HepG2 (cell line): ENCODE measurements around the gene PDE6C. TPM values are rescaled to one million over a fixed set of nuclear protein-coding genes. Genes with fewer than 3 reads are reported as not detected.

Source experiments
- ATAC-seq: fragments of 200-7000 bp; cut with Tn5 transposase; 3 replicates; pipeline ENCODE4 v1.9.1; 2020; ENCODE audit warnings: mild to moderate bottlenecking, moderate library complexity
- BruUV-seq: library from RNA; stranded (reverse); fragments of 400-500 nt; replicated peaks from 2 replicates; lab custom pipeline; 2021; lab: Mats Ljungman, UMichigan
- CTCF ChIA-PET: fragments of 300-600 bp; formaldehyde crosslinking; extraction: SDS; loops from one replicate; lab custom pipeline; 2021; ENCODE audit warnings: low total read pairs, inconsistent platforms, low intra/inter-chr PET ratio; lab: Yijun Ruan, JAX
- POLR2A ChIA-PET: fragments of 350-600 bp; sonication (Branson Sonifier 250); formaldehyde crosslinking; loops from one replicate; lab custom pipeline; 2020; ENCODE audit warnings: antibody characterized with exemption, inconsistent platforms; lab: Yijun Ruan, JAX
- DNase-seq: peaks from one replicate; pipeline ENCODE4 v3.0.0-alpha.2; 2015; ENCODE audit warnings: low spot score
- FAIRE-seq: peaks from 3 replicates; lab custom pipeline; 2011; peaks lifted over from hg19 to GRCh38; lab: Jason Lieb, UNC
- H2AFZ ChIP-seq: one replicate; pipeline ENCODE4 v1.6.1; 2011; ENCODE audit warnings: low read length, inconsistent platforms
- H3K27ac ChIP-seq: fragments of 300-600 bp; 3 replicates; pipeline ENCODE4 v1.8.0; 2011; ENCODE audit warnings: mixed run types, mild to moderate bottlenecking, mixed read lengths, low read length, inconsistent platforms; ENCODE audit not compliant: insufficient read depth; ENCODE audit errors: extremely low read length
- H3K27me3 ChIP-seq, 2 experiments: fragments of 200-600 bp in 1 of 2; 2 replicates in 1 of 2; 3 replicates in 1 of 2; pipeline versions ENCODE4 v1.6.0 to v1.8.0; 2011; ENCODE audit warnings: low read length in 2 of 2, mild to moderate bottlenecking in 2 of 2, moderate library complexity in 2 of 2, inconsistent platforms in 1 of 2; ENCODE audit not compliant: insufficient read depth in 2 of 2, control insufficient read depth in 1 of 2
- H3K36me3 ChIP-seq, 2 experiments: fragments of 200-600 bp in 1 of 2; replicated peaks in 1 of 2; 2 replicates in 1 of 2; 3 replicates in 1 of 2; pipeline versions ENCODE4 v1.5.1 to v1.8.0; 2011; ENCODE audit warnings: low read length in 2 of 2, inconsistent platforms in 1 of 2; ENCODE audit not compliant: insufficient read depth in 2 of 2, control insufficient read depth in 1 of 2
- H3K4me1 ChIP-seq: 2 replicates; pipeline ENCODE4 v1.5.1; 2012; ENCODE audit warnings: low read length, inconsistent platforms; ENCODE audit not compliant: insufficient read depth
- H3K4me2 ChIP-seq: 2 replicates; pipeline ENCODE4 v1.6.0; 2011; ENCODE audit warnings: low read depth, low read length, inconsistent platforms
- H3K4me3 ChIP-seq, 3 experiments: fragments of 200-600 bp in 1 of 3; sonication (generic), shearing (Covaris generic) in 1 of 3; replicated peaks in 1 of 3; 2 replicates each; pipeline ENCODE4 v1.5.1; 2011 to 2016; ENCODE audit warnings: low read length in 3 of 3, inconsistent platforms in 2 of 3, low read depth in 2 of 3, mild to moderate bottlenecking in 2 of 3, control low read depth in 1 of 3, mixed read lengths in 1 of 3; ENCODE audit not compliant: insufficient read depth in 1 of 3
- H3K79me2 ChIP-seq: one replicate; pipeline ENCODE4 v1.6.1; 2011; ENCODE audit warnings: low read length, inconsistent platforms; ENCODE audit not compliant: insufficient read depth
- H3K9ac ChIP-seq: 2 replicates; pipeline ENCODE4 v1.6.0; 2011; ENCODE audit warnings: mild to moderate bottlenecking, low read depth, low read length, inconsistent platforms; ENCODE audit not compliant: insufficient read depth
- H3K9me3 ChIP-seq: 2 replicates; pipeline ENCODE4 v1.5.1; 2012; ENCODE audit warnings: mild to moderate bottlenecking, low read length
- H4K20me1 ChIP-seq: 2 replicates; pipeline ENCODE4 v1.6.0; 2011; ENCODE audit warnings: inconsistent platforms, mild to moderate bottlenecking, low read length, moderate library complexity; ENCODE audit not compliant: insufficient read depth
- CREM ChIP-seq, 2 experiments: sonication (generic) in 1 of 2; formaldehyde crosslinking in 1 of 2; IDR thresholded peaks; 2 replicates each; pipeline versions ENCODE4 v1.4.0 to v1.6.1; 2016 to 2020; ENCODE audit warnings: antibody characterized with exemption in 1 of 2, mild to moderate bottlenecking in 1 of 2, missing genetic modification reagents in 1 of 2
- HDAC1 ChIP-seq: sonication (generic); formaldehyde crosslinking; IDR thresholded peaks from 2 replicates; pipeline ENCODE4 v1.5.1; 2020; ENCODE audit warnings: mild to moderate bottlenecking, missing genetic modification reagents
- HNF4G ChIP-seq, 2 experiments: sonication (generic) in 1 of 2; formaldehyde crosslinking in 1 of 2; IDR thresholded peaks; 2 replicates each; pipeline versions ENCODE4 v1.4.0 to v1.6.1; 2011 to 2020; ENCODE audit warnings: borderline replicate concordance in 2 of 2, low read depth in 2 of 2, mild to moderate bottlenecking in 2 of 2, low read length in 1 of 2, missing genetic modification reagents in 1 of 2, moderate library complexity in 1 of 2
- HNRNPH1 ChIP-seq: fragments of 200-400 bp; formaldehyde crosslinking; optimal IDR thresholded peaks from 2 replicates; pipeline ENCODE3; 2017; ENCODE audit warnings: mild to moderate bottlenecking, low read depth, low read length
- HNRNPLL ChIP-seq: fragments of 200-400 bp; formaldehyde crosslinking; IDR thresholded peaks from 2 replicates; pipeline ENCODE4 v1.6.1; 2017; ENCODE audit warnings: mild to moderate bottlenecking, low read depth, low read length; ENCODE audit not compliant: poor library complexity, severe bottlenecking
- HOXA3 ChIP-seq: sonication (generic); formaldehyde crosslinking; IDR thresholded peaks from 2 replicates; pipeline ENCODE4 v1.5.0; 2020; ENCODE audit warnings: missing genetic modification reagents
- JUN ChIP-seq: sonication (generic); formaldehyde crosslinking; IDR thresholded peaks from 2 replicates; pipeline ENCODE4 v1.4.0; 2020; ENCODE audit warnings: mild to moderate bottlenecking, missing genetic modification reagents
- MAFK ChIP-seq, 2 experiments: IDR thresholded peaks in 1 of 2; conservative IDR thresholded peaks in 1 of 2; 2 replicates each; pipeline ENCODE4 v1.6.1; 2011; ENCODE audit warnings: improper control_type of control experiment in 2 of 2, low read length in 2 of 2
- MATR3 ChIP-seq: sonication (generic); formaldehyde crosslinking; IDR thresholded peaks from 2 replicates; pipeline ENCODE4 v1.4.0; 2020; ENCODE audit warnings: missing genetic modification reagents
- PITX1 ChIP-seq: sonication (generic); formaldehyde crosslinking; IDR thresholded peaks from 2 replicates; pipeline ENCODE4 v1.5.1; 2020; ENCODE audit warnings: mild to moderate bottlenecking, missing genetic modification reagents
- SOX6 ChIP-seq, 2 experiments: fragments of 450-650 bp in 1 of 2; sonication (generic) in 1 of 2; formaldehyde crosslinking in 1 of 2; IDR thresholded peaks; 2 replicates each; pipeline versions ENCODE4 v1.4.0 to v1.6.1; 2017 to 2020; ENCODE audit warnings: antibody characterized with exemption in 1 of 2, mild to moderate bottlenecking in 1 of 2, missing genetic modification reagents in 1 of 2
- ZFP1 ChIP-seq: IDR thresholded peaks from 2 replicates; pipeline ENCODE4 v1.6.1; 2016
- ZNF205 ChIP-seq: IDR thresholded peaks from 2 replicates; pipeline ENCODE4 v1.6.1; 2018; ENCODE audit warnings: missing biosample characterization, missing genetic modification reagents
- ZNF263 ChIP-seq: sonication (generic); formaldehyde crosslinking; IDR thresholded peaks from 2 replicates; pipeline ENCODE4 v1.4.0; 2020; ENCODE audit warnings: missing genetic modification reagents
- ZNF326 ChIP-seq: sonication (generic); formaldehyde crosslinking; IDR thresholded peaks from 2 replicates; pipeline ENCODE4 v1.4.0; 2020; ENCODE audit warnings: missing genetic modification reagents, borderline replicate concordance
- ZNF343 ChIP-seq: sonication (generic); formaldehyde crosslinking; IDR thresholded peaks from 2 replicates; pipeline ENCODE4 v1.4.0; 2020; ENCODE audit warnings: mild to moderate bottlenecking, missing genetic modification reagents
- ZSCAN25 ChIP-seq: sonication (generic); formaldehyde crosslinking; IDR thresholded peaks from 2 replicates; pipeline ENCODE4 v1.8.0; 2022; ENCODE audit warnings: mild to moderate bottlenecking, missing genetic modification reagents
- ZSCAN30 ChIP-seq: sonication (generic); formaldehyde crosslinking; IDR thresholded peaks from 2 replicates; pipeline ENCODE4 v1.5.0; 2020; ENCODE audit warnings: mild to moderate bottlenecking, missing genetic modification reagents
- WGBS: methylation state at CpG from one replicate; pipeline ENCODE4 v1.1.6; 2017; ENCODE audit warnings: low lambda C conversion rate; 5-methylcytosine and 5-hydroxymethylcytosine counted together
- in situ Hi-C: cut with HindIII; loops from 2 replicates; pipeline ENCODE4 v1.10.0; 2017; ENCODE audit warnings: low pct_unique_long_range_greater_than_20kb; ENCODE audit not compliant: extremely low pct_ligation_motif_present
- intact Hi-C: fragments of 100-400 bp; cut with micrococcal nuclease; formaldehyde crosslinking; loops from one replicate; pipeline ENCODE4 v1.10.0; 2022; ENCODE audit not compliant: unreplicated experiment
- polyA plus RNA-seq, 8 experiments: library from polyadenylated mRNA; depleted of rRNA in 3 of 8; stranded (reverse) in 7 of 8; unstranded in 1 of 8; fragments of >200 nt; fragmentation: Illumina TruSeq in 4 of 8; extraction: Trizol in 4 of 8; gene quantifications; 2 replicates each; pipeline versions ENCODE4 v1.2.1 to v1.2.3, GENCODE V29; 2011 to 2016; ENCODE audit warnings: low read depth in 4 of 8, missing spikeins in 1 of 8, mixed read lengths in 1 of 8; ENCODE audit not compliant: insufficient read depth in 1 of 8
- total RNA-seq, 5 experiments: library from RNA; depleted of rRNA; stranded (reverse); fragments of >200 nt; fragmentation: Illumina TruSeq; extraction: Trizol; gene quantifications; 2 replicates each; pipeline ENCODE4 v1.2.3, GENCODE V29; 2016; ENCODE audit warnings: low read depth in 1 of 5
- TF ChIP-seq, protein P1 (sequence below): sonication (generic); formaldehyde crosslinking; IDR thresholded peaks from 2 replicates; pipeline ENCODE4 v1.4.0; 2020; ENCODE audit warnings: mild to moderate bottlenecking, missing genetic modification reagents
- TF ChIP-seq, protein P2 (sequence below): sonication (generic); formaldehyde crosslinking; IDR thresholded peaks from 2 replicates; pipeline ENCODE4 v1.5.1; 2020; ENCODE audit warnings: missing genetic modification reagents, mild to moderate bottlenecking, borderline replicate concordance

Gene PDE6C
- total and polyA plus RNA-seq, 2 of the 13 experiments (the other 11 are each of a cell fraction or from before 2014, with no cell fraction given) = 0.64 TPM; not detected in 1

DNA sequence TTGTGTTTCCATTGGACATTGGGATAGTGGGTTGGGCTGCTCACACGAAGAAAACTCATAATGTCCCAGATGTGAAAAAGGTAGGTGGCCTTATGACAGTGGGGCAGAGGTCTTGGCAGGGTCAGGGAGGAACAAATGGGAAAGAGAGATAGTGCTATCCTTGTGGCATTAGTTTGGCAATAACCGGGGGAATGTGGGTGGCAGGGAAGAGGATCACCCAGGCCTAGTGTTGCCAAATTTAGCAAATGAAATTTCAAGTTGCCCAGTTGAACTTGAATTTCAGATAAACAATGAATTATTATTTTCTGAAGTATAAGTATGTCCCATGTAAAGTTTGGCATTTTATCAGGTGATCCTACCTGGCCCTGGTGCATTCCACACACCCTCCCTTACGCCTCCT lies 789 bp downstream of the PDE6C start (continued):
- TF ChIP-seq ZNF326 = no peak

DNA sequence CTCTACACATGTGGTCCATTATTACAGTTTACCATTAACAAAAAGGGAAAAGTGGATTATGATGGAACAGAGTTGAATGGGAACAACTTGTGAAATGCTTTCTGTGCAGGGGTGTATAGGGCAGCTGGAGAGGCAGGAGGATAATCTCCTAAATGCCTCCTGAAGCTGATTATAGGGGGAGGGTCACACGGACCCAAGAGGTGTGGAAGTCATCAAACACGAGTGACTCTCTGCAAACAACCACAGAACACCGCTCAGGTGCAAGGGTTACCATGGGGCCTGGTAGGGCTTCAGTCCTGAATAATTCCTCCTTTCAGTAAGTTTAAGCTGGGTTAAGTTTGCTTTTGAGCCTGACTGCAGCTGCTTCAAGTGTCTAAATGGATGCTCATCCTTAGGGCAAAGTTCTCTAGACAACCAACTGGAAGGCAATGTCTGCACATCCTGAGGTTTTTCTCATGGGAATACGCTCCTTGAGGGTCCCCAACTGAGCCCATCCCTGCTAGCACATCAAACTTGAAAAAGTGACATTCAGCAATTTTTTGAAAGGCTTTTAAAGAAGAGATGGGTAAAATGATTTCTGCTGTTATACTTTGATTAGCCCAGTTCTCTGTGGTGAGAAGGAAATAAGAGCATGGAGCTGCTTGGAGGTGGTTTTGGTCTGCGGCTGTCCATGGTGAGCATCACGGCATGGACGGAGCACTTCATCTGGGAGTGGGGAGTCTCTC lies 1.9 kb downstream of the PDE6C start:
- in situ Hi-C loops (no loop called here), intact Hi-C loops (no loop called here)
- peak; percentile 67 for FAIRE-seq
- Histone ChIP-seq H3K9ac (no peak overlapping the region), H3K4me3 (no peak overlapping the region), H3K27me3 (no peaks in the 10 kb centered on the region; a peak in 1 of 5 replicates), H3K79me2 (no peaks in the 10 kb centered on the region), H2AFZ (no peak overlapping the region), H3K4me1 (peaks cover 30% of the 10 kb centered on the region), H3K9me3 (no peaks in the 10 kb centered on the region), H3K4me2 (peak overlapping the region; percentile 45), H4K20me1 (no peaks in the 10 kb centered on the region), H3K36me3 (no peaks in the 10 kb centered on the region), H3K27ac (no peak overlapping the region)
- ChIA-PET CTCF (no interaction called here), POLR2A (no interaction called here)
- no peak for DNase-seq
- no TSS peak for BruUV-seq
- ATAC-seq = peak; percentile 82
- 40% methylated on average over 7 of the region's 7 CpGs for WGBS
- TF ChIP-seq SOX6 (IDR thresholded peaks at IDR 0.05) (no peak), SOX6 (CRISPR knock-in tag; IDR thresholded peaks at IDR 0.05) (peak; percentile 17; the same call in 1 of the 2 replicates), PITX1 (peak; percentile 17; the same call in 1 of the 2 replicates), ZSCAN30 (CRISPR knock-in tag) (no peak), JUN (CRISPR knock-in tag) (no peak), HNRNPH1 (no peak), CREM (IDR thresholded peaks at IDR 0.05) (peak; percentile 25; the same call in 1 of the 2 replicates), CREM (CRISPR knock-in tag; IDR thresholded peaks at IDR 0.05) (no peak), ZNF205 (CRISPR knock-in tag) (0 out of 2 replicates have a peak, but pooled peaks have one; percentile 30), MATR3 (no peak), ZSCAN25 (peak; percentile 94), HDAC1 (CRISPR knock-in tag) (no peak), HNRNPLL (no peak), HOXA3 (CRISPR knock-in tag) (no peak), ZNF263 (CRISPR knock-in tag) (peak; percentile 46), MAFK (conservative IDR thresholded peaks at IDR 0.05 in 1 of 2, IDR thresholded peaks at IDR 0.05 in 1 of 2; ENCODE audit: low read length in 2 of 2) (peak; percentile 52 to 58; a peak in 3 of 4 replicates), ZNF343 (CRISPR knock-in tag) (no peak), HNF4G (IDR thresholded peaks at IDR 0.05; ENCODE audit: borderline replicate concordance, low read depth, low read length) (peak; percentile 54; the same call in 1 of the 2 replicates), HNF4G (CRISPR knock-in tag; IDR thresholded peaks at IDR 0.05; ENCODE audit: borderline replicate concordance, low read depth) (no peak), ZFP1 (no peak)
- TF ChIP-seq, protein P1, sequence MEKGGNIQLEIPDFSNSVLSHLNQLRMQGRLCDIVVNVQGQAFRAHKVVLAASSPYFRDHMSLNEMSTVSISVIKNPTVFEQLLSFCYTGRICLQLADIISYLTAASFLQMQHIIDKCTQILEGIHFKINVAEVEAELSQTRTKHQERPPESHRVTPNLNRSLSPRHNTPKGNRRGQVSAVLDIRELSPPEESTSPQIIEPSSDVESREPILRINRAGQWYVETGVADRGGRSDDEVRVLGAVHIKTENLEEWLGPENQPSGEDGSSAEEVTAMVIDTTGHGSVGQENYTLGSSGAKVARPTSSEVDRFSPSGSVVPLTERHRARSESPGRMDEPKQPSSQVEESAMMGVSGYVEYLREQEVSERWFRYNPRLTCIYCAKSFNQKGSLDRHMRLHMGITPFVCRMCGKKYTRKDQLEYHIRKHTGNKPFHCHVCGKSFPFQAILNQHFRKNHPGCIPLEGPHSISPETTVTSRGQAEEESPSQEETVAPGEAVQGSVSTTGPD (CRISPR knock-in tag) = no peak
- TF ChIP-seq, protein P2, sequence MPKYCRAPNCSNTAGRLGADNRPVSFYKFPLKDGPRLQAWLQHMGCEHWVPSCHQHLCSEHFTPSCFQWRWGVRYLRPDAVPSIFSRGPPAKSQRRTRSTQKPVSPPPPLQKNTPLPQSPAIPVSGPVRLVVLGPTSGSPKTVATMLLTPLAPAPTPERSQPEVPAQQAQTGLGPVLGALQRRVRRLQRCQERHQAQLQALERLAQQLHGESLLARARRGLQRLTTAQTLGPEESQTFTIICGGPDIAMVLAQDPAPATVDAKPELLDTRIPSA (CRISPR knock-in tag) = no peak
